SW 1271 (cell line): ENCODE measurements around the gene AGO3.
"Not testable (repeated sequence)": the region's sequence is repeated elsewhere in the genome, so short reads cannot be mapped to it uniquely, and the experiment has no call there.

Experiments
- DNase-seq, 2 experiments: peaks; one replicate each; lab custom pipeline; 2025; lab: John Stamatoyannopoulos, UW

The AGO3 gene

GRCh38 chr1:36008546-36009197 is 77.8 kb downstream of the AGO3 start:
- peak; percentile 3 to 75 for DNase-seq

- DNase-seq: no peak
Observed at GRCh38 chr1:36014722-36015220, 83.9 kb downstream of the AGO3 start.

- no peak for DNase-seq
Observed at GRCh38 chr1:36016686-36017085, 85.8 kb downstream of the AGO3 start.

- no peak for DNase-seq
Observed at GRCh38 chr1:36023098-36023769, 92.3 kb downstream of the AGO3 start.

GRCh38 chr1:36024024-36024423 is 93.1 kb downstream of the AGO3 start:
- DNase-seq: not testable (repeated sequence)

- DNase-seq: no peak
Observed at GRCh38 chr1:36024847-36025246, 93.9 kb downstream of the AGO3 start.

- DNase-seq: no peak
Observed at GRCh38 chr1:36027766-36028165, 96.9 kb downstream of the AGO3 start.

- no peak for DNase-seq
Observed at GRCh38 chr1:36031441-36031840, 100.5 kb downstream of the AGO3 start.

GRCh38 chr1:36034692-36035091 is 103.8 kb downstream of the AGO3 start:
- DNase-seq: peak in 1 of 2 experiments; percentile 29

GRCh38 chr1:36035154-36035553 is 104.2 kb downstream of the AGO3 start:
- DNase-seq: no peak

- no peak for DNase-seq
Observed at GRCh38 chr1:36040238-36040637, 109.3 kb downstream of the AGO3 start.

- DNase-seq: no peak
Observed at GRCh38 chr1:36051821-36052220, 120.9 kb downstream of the AGO3 start.

- DNase-seq: no peak
Observed at GRCh38 chr1:36053978-36054377, 123.1 kb downstream of the AGO3 start.

- DNase-seq: no peak
Observed at GRCh38 chr1:36055706-36056105, 124.8 kb downstream of the AGO3 start.

- no peak for DNase-seq
Observed at GRCh38 chr1:36062315-36062714, 131.4 kb downstream of the AGO3 start.

- no peak for DNase-seq
Observed at GRCh38 chr1:36067871-36068270, 137.0 kb downstream of the AGO3 start.

- no peak for DNase-seq
Observed at GRCh38 chr1:36068866-36069265, 138.0 kb downstream of the AGO3 start.

- no peak for DNase-seq
Observed at GRCh38 chr1:36070349-36070748, 139.4 kb downstream of the AGO3 start.

GRCh38 chr1:36076979-36077573 is 146.2 kb downstream of the AGO3 start:
- no peak for DNase-seq

GRCh38 chr1:36080236-36080635 is 149.3 kb downstream of the AGO3 start:
- no peak for DNase-seq

GRCh38 chr1:36080801-36081200 is 149.9 kb downstream of the AGO3 start:
- DNase-seq: no peak

- no peak for DNase-seq
Observed at GRCh38 chr1:36081926-36082485, 151.1 kb downstream of the AGO3 start.

- DNase-seq: no peak
Observed at GRCh38 chr1:36083219-36083618, 152.3 kb downstream of the AGO3 start.
